ENCODE measurements around the gene CNPY2.
"Not testable (repeated sequence)": the region's sequence is repeated elsewhere in the genome, so short reads cannot be mapped to it uniquely, and the experiment has no call there.

CNPY2 gene

DNA sequence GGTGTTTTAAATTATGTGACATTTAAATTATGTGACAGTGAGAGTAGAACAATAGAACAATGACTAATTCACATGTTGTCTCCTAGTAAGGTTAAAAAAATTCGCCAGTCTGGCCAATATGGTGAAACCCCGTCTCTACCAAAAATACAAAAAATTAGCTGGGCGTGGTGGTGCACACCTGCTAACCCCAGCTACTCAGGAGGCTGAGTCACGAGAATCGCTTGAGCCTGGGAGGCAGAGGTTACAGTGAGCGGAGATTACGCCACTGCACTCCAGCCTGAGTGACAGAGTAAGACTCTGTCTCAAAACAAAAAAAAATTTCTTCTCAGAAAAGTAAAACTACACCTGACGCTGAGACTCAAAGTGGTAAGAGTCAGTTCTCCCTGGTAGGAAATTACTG is 18.4 kb downstream of the CNPY2 start:
- DNase-seq: no peak

DNA sequence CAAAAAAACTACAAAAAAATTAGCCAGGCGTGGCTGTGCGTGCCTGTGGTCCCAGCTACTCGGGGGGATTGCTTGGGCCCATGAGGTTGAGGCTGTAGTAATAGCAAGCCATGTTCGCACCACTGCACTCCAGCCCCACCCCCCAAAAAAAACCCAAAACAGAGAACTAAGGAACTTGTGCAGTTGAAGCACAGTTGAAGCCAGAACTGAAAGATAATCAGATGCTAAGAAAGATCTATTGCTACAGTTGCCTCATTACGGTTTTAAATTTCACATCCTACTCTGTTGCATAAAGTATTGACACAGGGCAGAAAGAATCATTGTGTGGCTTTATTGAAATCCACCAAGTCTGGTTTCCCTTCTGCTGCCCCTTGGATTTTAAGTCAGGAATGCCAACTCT is 19.5 kb downstream of the CNPY2 start:
- DNase-seq: no peak

DNA sequence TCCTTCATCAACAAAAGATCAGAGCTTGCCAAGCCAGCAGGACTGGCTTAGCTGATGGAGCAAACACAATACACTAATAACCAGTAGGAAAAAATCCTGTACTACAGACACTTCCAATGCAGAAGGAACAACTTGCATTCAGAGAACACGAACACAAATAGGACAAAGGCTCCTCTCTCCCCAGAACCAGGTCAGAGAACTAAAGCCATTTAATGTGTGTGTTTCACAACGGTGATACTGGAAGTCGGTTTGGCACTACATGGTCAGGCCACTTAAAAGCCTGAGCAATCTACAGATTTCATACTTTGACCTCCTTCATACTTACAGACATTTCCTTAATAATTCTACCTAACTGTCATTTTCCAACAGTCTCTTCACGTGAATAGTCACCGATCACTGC is 22.0 kb downstream of the CNPY2 start:
- DNase-seq: no peak

DNA sequence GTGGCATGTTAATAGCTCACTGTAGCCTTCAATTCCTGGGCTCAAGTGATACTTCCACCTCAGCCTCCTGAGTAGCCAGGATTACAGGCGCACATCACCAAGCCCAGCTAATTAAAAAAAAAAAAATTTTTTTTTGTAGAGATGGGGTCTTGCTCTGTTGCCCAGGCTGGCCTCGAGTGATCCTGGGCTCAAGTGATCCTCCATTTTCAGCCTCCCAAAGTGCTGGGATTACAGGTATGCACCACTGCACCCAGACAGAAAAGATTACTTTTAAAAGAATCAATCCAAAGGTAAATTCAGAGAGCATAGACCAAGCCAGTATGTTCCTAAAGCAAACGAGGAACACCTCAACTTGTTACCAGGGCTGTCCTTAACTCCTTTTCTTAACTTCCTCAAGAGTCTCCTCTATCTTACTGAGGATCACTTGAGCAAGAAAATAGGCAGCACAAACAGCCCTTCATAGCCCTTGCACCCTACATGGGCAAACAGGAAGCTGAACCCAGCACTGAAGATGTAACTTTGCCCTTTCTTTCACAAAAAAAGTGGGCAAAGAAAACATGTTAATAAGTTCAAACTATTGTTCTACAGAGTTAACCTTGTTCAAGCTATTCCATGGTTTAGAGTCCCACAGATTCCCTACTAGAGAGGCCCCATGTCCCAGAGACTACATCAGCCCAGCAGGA is 26.9 kb downstream of the CNPY2 start:
- DNase-seq: no peak

DNA sequence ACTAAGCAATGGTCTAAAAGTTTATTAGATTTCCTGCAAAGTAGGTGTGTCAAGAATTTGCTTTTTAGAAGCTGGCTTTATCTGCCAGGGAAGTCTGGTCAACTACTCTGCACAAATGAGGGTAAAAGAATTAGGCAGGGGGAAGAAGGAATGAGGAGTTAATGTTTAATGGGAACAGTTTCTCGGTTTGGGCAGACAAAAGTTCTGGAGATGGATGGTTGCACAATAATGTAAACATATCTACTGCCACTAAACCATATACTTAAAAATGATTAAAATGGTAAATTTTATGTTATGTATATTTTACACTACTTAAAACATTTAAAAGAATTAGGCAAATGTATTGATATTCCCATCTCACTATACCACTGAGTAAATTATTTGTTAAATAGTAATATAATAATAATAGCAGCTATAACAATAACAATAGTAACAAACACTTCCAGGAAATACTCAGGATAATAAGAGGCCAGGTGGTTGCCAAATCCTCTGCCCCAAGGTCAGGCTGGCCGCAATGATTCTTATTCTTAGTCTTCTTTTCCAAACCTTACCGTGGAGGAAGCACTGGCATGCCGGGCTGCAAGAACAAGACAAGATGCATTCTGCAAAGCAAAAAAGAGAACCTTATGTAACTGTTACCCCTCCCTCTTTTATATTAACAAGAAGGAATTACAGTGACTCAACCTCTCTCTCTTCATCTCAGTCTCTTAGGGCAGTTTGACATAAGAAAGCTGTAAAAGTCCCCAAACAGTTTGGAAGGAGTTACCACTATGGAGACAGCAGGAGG is 29.6 kb downstream of the CNPY2 start:
- DNase-seq: no peak

DNA sequence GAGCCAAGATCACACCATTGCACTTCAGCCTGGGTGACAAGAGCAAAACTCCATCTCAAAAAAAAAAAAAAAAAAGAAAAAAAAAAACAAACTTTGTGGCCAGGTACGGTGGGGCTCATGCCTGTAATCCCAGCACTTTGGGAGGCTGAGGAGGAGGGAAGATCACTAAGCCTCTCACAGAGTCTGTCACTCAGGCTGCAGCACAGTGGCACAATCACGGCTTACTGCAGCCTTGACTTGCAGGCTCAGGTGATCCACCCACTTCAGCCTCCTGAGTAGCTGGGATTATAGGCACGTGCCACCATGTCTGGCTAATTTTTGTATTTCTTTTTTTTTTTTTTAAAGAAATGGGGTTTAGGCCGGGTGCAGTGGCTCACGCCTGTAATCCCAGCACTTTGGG is 31.5 kb downstream of the CNPY2 start:
- DNase-seq: not testable (repeated sequence)

DNA sequence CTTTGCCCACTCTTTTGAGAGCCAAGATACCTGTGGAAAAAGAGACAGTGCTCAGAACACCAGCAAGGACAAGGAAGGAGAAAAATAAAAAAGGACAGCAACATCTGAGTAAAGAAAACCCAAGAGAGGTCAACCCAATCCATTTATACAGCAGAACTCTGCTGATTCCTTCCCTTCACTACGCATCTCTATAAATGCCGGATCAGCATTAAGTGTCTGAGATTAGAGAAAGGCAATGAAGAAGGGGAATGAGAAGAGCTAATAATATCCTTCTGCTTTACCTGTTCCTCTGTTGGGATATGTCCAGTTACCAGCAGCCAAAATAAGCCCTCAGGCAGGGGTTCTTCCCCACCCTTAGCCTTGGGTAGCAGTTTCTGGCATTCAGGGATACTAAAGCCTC is 33.2 kb downstream of the CNPY2 start:
- no peak for DNase-seq

DNA sequence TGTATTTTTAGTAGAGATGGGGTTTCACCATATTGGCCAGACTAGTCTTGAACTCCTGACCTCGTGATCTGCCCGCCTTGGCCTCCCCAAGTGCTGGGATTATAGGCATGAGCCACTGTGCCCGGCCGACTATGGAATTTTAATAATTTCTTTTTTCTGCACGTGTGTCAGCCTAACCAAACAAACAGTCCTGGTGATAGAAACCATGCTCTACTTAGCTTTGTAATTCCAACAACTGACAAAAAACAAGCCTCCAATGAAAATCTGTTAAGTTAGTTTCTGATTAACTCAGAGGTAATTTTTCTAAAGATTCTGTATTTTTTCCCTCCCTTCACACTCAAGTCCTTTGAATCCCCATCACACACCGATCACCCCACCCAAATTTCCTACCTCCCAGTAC is 33.8 kb downstream of the CNPY2 start:
- no peak for DNase-seq

DNA sequence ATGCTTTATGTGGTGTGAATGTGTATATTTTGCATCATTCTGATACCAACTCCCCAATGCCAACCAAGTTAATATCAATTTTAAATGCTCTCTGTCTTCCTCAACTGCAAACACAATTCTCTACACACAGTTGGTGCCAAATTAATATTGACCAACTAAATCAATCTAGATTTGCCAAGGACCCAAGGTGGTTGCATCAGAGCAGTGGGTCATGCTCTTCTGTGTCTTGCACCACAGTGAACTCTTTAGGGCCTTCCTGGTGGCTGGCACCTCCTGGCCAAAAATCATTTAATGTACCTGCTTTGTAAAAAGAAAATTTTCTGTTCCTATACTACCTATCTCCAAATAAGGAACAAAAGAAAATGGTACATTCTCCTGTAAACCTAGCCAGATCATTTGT is 34.9 kb downstream of the CNPY2 start:
- no peak for DNase-seq

DNA sequence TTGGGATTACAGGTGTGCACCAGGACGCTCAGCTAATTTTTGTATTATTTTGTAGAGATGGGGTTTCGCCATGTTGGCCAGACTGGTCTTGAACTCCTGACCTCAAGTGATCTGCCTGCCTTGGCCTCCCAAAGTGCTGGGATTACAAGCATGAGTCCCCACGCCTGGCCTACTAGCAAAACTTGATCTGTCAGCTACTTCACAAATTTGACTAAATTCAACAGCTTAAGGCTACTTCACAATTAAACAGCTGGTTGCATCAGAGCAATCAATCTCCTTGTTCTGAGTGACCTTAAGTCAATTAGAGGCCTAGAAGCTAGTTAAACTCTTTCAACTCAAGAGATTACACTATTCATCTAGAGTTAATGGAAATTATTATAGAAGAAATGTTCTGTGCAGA is 36.9 kb downstream of the CNPY2 start:
- DNase-seq: no peak

DNA sequence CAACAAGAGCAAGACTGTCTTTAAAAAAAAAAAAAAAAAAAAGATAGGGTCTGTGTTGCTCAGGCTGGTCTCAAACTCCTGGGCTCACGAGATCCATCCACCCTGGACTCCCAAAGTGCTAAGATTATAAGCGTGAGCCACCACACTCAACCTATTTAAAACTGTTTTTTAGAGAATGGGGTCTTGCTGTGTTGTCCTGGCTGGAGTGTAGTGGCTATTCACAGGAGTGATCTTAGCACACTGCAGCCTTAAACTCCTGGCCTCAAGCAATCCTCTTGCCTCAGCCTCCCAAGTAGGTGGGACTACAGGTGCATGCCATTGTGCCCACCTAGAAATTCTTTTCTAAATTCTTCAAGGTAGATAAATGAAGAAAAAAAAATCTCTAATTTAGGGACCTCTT is 41.5 kb downstream of the CNPY2 start:
- no peak for DNase-seq

DNA sequence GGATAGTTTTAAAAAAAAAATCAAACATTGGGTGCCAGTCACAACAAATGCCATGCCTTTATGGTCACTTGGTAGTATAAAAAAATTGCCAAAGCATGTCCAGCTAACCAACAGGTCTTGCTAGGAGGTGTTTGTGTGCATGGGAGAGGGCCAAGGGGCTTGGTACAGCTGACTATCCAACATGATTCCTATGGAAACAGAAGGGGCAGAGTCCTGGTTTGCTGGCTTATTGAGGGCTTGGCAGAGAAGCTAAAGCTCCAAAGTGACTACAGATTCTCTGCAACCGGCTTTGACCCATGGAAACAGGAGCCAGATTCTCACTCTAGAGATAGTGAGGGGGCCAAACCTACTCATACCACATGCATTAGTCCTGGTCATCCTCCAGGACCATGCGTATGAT is 43.3 kb downstream of the CNPY2 start:
- DNase-seq: not testable (repeated sequence)

DNA sequence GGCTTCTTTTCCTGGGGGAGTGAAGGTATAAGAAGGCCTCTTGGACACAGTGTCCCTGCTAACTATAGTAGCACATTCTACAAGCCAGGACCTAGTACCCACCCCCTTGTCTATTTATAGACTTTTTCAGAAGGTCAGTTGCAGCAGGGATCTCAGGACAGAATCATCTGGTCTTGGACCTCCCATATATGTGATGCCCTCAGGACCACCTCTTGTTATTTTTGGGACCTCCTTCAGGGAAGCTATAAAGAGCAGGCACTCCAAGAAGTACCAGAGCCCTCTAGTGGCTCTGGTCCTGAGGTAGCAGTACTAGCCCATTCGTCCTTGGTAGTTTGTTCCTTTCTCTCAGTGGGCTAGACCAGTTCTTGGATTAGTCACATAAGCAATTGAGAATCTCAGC is 44.8 kb downstream of the CNPY2 start:
- DNase-seq: no peak

DNA sequence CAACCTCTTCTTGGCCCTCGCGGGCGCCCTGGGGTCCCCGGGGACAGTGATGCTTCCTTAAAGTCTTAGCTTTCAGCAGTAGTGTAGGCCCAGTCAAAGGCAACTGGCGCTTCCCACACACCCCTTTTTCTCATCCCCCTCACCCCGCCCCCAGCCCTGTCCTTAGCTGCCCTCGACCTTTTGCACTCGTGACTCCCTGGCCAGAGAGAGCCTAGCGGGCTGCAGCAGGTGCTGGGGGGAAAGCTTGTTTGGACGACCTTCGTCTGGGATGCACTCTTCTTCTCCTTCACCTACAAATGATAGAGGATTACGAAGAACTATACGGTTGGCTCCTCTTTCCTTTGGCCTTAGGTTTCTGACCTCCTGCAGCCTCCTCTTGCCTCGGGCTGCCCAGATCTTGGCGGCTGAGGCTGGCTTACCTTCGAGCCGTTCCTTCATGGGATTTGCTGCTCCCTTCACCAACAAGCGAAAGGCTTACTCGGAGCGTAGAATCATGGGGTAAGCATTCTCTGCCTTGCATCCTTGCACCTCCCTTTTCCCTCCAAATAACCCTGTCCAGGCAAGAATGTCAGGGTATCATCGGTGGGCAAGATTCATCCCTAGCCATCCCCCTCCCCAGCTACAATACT is 48.2 kb downstream of the CNPY2 start:
- DNase-seq: no peak

DNA sequence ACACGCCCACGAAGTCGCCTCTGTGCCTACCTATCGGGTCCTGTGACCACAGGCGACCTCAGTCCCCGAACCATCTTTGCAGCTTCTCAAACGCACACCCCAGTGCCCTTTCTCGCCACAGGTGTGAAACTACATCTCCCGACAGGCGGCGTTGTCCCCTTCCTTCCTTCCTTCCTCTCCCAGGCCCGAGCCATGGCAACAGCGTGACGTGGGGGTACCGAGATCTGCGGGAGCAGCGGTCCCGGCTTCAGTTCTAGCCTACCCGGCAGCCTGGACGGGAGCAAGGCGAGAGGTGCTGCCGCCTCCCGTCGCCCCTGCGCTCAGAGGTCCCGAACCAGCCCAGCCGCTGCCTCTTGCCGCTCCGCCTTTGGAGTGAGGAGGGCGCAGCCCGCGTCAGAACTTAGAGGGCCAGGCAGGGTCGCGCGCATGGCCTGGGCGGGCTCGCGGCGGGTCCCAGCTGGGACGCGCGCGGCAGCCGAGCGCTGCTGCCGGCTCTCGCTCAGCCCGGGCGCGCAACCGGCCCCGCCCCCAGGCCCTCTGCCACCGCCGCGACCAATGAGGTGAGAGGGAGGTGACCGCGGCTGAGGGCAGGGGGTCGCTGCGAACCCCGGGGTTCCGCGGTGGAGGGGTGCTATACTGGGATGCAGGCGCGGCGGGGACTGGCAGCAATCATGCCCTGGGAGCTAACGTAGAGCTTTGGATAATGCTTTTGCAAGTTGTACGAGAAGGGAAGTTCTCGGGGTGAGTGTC is 48.9 kb downstream of the CNPY2 start, which contains the start of gene COQ10A:
Gene COQ10A, plus strand, starts transcription at position 250 of the 750 bp plus-strand sequence. Its CDS starts 177 bp downstream, at position 427.
- DNase-seq: peak; percentile 75 to 89

DNA sequence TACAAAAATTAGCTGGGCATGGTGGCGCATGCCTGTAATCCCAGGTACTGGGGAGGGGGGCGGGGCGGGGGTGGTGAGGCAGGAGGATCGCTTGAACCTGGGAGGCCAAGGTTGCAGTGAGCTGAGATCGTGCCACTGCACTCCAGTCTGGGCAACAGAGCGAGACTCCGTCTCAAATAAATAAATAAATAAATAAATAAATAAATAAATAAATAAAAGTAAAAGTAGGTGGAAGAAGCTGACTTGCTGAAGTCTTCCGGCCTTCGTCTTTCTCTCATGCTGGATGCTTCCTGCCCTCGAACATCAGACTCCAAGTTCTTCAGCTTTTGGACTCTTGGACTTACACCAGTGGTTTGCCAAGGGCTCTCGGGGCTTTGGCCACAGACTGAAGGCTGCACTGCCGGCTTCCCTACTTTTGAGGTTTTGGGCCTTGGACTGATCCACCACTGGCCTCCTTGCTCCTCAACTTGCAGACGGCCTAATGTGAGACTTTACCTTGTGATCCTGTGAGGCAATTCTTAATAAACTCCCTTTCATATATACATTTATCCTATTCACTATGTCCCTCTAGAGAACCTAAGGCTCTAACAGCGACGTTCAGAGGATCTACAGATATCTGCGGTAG is 49.6 kb downstream of the CNPY2 start:
- not testable (repeated sequence) for DNase-seq

DNA sequence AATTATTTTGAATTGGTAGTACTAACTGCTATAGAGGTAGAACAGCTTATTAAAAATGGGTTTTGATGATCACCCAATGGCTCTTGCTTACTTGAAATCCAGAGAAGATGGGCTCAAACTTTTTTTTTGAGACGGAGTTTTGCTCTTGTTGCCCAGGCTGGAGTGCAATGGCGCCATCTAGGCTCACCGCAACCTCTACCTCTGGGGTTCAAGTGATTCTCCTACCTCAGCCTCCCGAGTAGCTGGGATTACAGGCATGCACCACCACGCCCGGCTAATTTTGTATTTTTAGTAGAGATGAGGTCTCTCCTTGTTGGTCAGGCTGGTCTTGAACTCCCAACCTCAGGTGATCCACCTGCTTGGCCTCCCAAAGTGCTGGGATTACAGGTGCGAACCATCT is 52.8 kb downstream of the CNPY2 start:
- DNase-seq: not testable (repeated sequence)

DNA sequence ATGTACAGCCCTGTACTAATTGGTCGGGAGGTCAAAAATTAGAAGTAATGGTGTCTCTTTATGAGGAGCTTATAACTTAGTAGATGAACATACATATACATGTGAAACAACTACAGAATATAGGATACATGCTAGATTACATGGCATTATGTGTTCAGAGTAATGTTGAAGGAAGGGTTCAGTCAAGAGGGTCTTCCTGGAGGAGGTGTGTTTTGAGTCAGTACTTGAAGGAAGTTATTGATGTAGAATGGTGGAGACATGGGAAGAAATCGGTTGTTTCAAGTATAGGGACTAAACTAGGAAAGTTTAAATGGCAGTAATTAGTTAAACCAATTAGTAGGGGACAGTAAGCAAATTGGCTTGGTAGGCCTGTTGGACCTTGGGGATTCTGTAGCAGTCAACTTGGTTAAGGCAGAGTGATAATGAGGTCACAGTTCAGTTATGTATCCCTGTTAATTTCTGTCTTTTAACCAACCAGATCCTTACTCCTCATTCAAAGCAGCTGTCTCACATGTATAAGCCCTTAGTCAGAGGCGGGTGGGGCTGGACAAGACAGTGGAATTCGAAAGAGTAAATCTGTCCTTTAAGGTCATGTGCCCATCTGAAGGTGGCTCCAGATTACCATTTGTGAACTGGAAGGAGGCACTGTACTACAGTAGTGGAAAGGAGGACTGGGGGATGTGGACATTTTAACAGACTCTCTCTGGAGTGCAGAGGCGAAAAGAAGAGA is 54.1 kb downstream of the CNPY2 start:
- DNase-seq: no peak

DNA sequence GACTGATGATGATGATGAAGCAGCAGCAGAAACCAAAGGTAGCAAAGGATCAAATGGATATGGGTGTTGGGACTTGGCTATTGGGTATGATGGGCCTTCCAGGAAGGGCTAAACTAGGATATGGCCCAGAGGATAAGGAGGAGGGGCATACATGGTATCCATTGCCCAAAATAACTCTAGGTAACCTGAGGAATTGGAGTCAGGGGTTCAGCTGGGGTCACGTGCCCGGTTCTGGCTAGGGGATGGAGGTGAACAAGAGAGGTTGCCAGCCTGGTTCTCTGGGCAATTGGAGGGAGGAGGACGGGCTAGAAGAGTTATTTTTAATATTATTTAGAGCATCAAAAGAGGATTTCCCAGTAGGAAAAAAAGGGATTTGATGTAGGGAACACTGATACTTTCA is 54.9 kb downstream of the CNPY2 start:
- DNase-seq: no peak

DNA sequence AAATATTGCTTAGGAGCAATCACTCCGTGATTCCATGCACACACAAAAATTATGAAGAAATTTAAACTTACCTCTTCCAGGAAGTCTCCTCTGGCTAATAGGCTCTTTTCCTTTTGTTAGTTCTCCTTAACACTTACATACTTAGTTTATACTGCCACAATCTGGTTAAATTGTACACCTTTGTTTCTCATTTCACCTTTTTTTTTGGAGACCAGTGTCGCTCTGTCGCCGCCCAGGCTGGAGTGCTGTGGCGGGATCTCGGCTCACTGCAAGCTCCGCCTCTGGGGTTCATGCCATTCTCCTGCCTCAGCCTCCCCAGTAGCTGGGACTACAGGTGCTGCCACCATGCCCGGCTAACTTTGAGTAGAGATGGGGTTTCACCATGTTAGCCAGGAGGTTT is 55.4 kb downstream of the CNPY2 start:
- no peak for DNase-seq

Measured in SHP77 (cell line).